ENCODE results near the gene LGALS16.
"Not testable (repeated sequence)": the region's sequence is repeated elsewhere in the genome, so short reads cannot be mapped to it uniquely, and the experiment has no call there.

The LGALS16 gene

DNA sequence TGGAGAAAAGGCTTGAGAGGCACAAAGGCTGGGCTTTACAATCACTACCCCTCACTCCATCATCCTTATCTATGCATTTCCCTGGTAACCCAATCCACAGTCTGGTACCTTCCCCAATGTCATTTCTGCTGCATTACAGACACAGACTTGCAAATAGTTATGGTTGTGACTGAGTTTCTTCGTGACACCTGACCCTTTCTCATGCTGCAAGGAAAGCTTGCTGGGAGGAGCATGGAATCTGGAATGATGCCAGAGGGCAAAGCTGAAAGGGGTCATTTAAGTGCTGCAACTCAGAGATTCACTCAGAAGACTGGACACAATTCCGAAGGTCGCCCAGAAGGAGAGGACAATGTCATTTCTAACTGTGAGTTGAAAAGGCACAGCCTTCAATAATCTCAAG is at the start of gene LGALS16:
Gene LGALS16, plus strand, starts transcription at position 301 of the 400 bp plus-strand sequence. Its CDS starts 49 bp downstream, at position 350.
- TF ChIP-seq, protein P1, sequence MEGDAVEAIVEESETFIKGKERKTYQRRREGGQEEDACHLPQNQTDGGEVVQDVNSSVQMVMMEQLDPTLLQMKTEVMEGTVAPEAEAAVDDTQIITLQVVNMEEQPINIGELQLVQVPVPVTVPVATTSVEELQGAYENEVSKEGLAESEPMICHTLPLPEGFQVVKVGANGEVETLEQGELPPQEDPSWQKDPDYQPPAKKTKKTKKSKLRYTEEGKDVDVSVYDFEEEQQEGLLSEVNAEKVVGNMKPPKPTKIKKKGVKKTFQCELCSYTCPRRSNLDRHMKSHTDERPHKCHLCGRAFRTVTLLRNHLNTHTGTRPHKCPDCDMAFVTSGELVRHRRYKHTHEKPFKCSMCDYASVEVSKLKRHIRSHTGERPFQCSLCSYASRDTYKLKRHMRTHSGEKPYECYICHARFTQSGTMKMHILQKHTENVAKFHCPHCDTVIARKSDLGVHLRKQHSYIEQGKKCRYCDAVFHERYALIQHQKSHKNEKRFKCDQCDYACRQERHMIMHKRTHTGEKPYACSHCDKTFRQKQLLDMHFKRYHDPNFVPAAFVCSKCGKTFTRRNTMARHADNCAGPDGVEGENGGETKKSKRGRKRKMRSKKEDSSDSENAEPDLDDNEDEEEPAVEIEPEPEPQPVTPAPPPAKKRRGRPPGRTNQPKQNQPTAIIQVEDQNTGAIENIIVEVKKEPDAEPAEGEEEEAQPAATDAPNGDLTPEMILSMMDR (IDR thresholded peaks at IDR 0.05; ENCODE audit: insufficient read depth, missing control alignments) = no peak
- no peak for FAIRE-seq

DNA sequence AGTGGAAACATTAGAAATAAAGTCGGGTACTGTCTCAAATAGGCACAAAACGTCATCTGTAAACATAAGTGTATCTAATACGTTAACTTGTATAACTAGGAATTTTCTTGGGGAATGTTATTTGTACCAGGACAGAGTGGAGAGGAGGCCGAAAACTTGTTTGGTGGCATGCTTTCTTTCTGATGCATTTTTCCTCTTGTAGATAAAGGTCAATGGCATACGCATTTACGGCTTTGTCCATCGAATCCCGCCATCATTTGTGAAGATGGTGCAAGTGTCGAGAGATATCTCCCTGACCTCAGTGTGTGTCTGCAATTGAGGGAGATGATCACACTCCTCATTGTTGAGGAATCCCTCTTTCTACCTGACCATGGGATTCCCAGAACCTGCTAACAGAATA is 48.7 kb upstream of the LGALS16 start:
- FAIRE-seq (no peak), DNase-seq (ENCODE audit: insufficient read length, low spot score) (no peak)
- TF ChIP-seq, protein P1 (IDR thresholded peaks at IDR 0.05; ENCODE audit: insufficient read depth, missing control alignments) = no peak

More for the DNA sequence above, at the start of gene LGALS16:
- no peak for DNase-seq (ENCODE audit: insufficient read length, low spot score)

DNA sequence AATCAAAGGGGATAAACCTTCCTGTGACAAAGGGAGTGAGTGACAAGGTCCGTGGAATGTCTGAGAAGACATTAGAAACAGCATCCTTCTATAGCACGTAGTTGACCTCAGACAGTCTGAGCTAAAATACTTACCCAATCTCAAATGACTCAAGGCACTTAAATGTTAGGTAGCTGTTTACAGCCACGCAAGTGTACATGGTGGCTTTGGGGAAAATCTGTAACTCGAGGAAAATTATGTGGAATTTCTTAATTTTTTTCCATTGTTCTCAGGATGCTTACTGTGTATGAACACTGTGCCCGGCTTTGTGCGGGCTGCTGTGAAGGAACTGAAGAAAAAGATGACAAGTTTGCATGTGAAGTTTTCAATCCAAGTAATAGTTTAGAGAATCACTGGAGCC is 48.2 kb upstream of the LGALS16 start:
- DNase-seq (ENCODE audit: insufficient read length, low spot score) (no peak), FAIRE-seq (no peak)
- TF ChIP-seq, protein P1 (IDR thresholded peaks at IDR 0.05; ENCODE audit: insufficient read depth, missing control alignments) = no peak

- TF ChIP-seq, protein P1 (IDR thresholded peaks at IDR 0.05; ENCODE audit: insufficient read depth, missing control alignments) = no peak
- DNase-seq (ENCODE audit: insufficient read length, low spot score) (no peak), FAIRE-seq (no peak)
Observed at GRCh38 chr19:39613597-39613996, 42.1 kb upstream of the LGALS16 start.

- FAIRE-seq (no peak), DNase-seq (ENCODE audit: insufficient read length, low spot score) (no peak)
- TF ChIP-seq, protein P1 (IDR thresholded peaks at IDR 0.05; ENCODE audit: insufficient read depth, missing control alignments) = no peak
Observed at GRCh38 chr19:39617745-39618144, 38.0 kb upstream of the LGALS16 start.

- FAIRE-seq (no peak), DNase-seq (ENCODE audit: insufficient read length, low spot score) (no peak)
- TF ChIP-seq, protein P1 (IDR thresholded peaks at IDR 0.05; ENCODE audit: insufficient read depth, missing control alignments) = no peak
Observed at GRCh38 chr19:39623946-39624345, 31.8 kb upstream of the LGALS16 start.

GRCh38 chr19:39627631-39628030 is 28.1 kb upstream of the LGALS16 start:
- not testable (repeated sequence) for DNase-seq (ENCODE audit: insufficient read length, low spot score); FAIRE-seq

DNA sequence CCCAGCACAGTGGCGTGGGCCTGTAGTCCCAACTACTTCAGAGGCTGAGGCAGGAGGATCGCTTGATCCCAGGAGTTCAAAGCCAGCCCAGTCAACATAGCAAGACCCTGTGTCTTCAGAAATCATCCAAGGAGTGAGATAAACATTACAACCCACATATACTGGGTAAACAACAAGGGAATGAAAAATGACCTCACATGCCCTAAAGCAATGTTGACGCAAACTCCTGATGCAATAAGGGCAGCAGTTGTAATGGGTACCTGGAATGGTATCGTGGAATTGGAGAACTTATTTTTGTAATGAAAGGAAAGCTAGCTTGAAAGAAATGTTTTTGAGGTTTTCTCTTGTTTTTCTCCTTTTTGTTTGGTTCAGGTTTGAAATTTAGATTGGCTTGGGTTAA is 24.5 kb upstream of the LGALS16 start:
- FAIRE-seq (no peak), DNase-seq (ENCODE audit: insufficient read length, low spot score) (no peak)
- TF ChIP-seq, protein P1 (IDR thresholded peaks at IDR 0.05; ENCODE audit: insufficient read depth, missing control alignments) = no peak

Measured in D721Med (cell line).